A673 (cell line): ENCODE measurements around the gene MDH1B. TPM values are rescaled to one million over a fixed set of nuclear protein-coding genes. Genes with fewer than 3 reads are reported as not detected.

ENCODE experiments used
- BruUV-seq: library from RNA; stranded (reverse); fragments of 400-500 nt; replicated peaks from 2 replicates; lab custom pipeline; 2021; lab: Mats Ljungman, UMichigan
- CTCF ChIA-PET: fragments of 300-600 bp; sonication (Branson Sonifier 250); formaldehyde crosslinking; loops from one replicate; lab custom pipeline; 2022; ENCODE audit warnings: antibody characterized with exemption; lab: Charles Lee
- POLR2A ChIA-PET: fragments of 300-600 bp; sonication (Branson Sonifier 250); formaldehyde crosslinking; loops from one replicate; lab custom pipeline; 2022; ENCODE audit warnings: antibody characterized with exemption; ENCODE audit not compliant: low non-redundant PET; lab: Charles Lee
- DNase-seq: peaks from one replicate; pipeline ENCODE4 v3.0.0-alpha.2; 2015; ENCODE audit warnings: low spot score
- H3K27ac ChIP-seq: fragments of 200-600 bp; sonication (generic); 2 replicates; pipeline ENCODE4 v1.5.1; 2016; ENCODE audit warnings: mixed run types, low read depth, mild to moderate bottlenecking, mixed read lengths, antibody characterized with exemption, low read length; ENCODE audit not compliant: poor library complexity, severe bottlenecking
- H3K27me3 ChIP-seq: fragments of 200-600 bp; sonication (generic); replicated peaks from 2 replicates; pipeline ENCODE4 v1.6.1; 2017; ENCODE audit warnings: mixed run types, low read depth, mild to moderate bottlenecking, mixed read lengths, antibody characterized with exemption, low read length; ENCODE audit not compliant: insufficient read depth, poor library complexity
- H3K36me3 ChIP-seq: fragments of 200-600 bp; sonication (generic); 2 replicates; pipeline ENCODE4 v1.6.1; 2016; ENCODE audit warnings: mixed run types, mild to moderate bottlenecking, mixed read lengths, antibody characterized with exemption, low read length; ENCODE audit not compliant: insufficient read depth, poor library complexity, severe bottlenecking
- H3K4me1 ChIP-seq: fragments of 200-600 bp; sonication (generic); 2 replicates; pipeline ENCODE4 v1.6.1; 2017; ENCODE audit warnings: mixed run types, mild to moderate bottlenecking, mixed read lengths, antibody characterized with exemption, low read length; ENCODE audit not compliant: insufficient read depth, poor library complexity, severe bottlenecking
- H3K4me3 ChIP-seq: fragments of 200-600 bp; sonication (generic); 2 replicates; pipeline ENCODE4 v1.5.1; 2016; ENCODE audit warnings: low read depth, mixed run types, mild to moderate bottlenecking, mixed read lengths, low read length; ENCODE audit not compliant: poor library complexity, severe bottlenecking
- H3K9me3 ChIP-seq: fragments of 200-600 bp; sonication (generic); 2 replicates; pipeline ENCODE4 v1.6.1; 2016; ENCODE audit warnings: mixed run types, low read depth, mild to moderate bottlenecking, mixed read lengths, antibody characterized with exemption, low read length; ENCODE audit not compliant: poor library complexity, severe bottlenecking
- EZH2 ChIP-seq: fragments of 200-600 bp; sonication (generic); IDR thresholded peaks from 2 replicates; pipeline ENCODE4 v1.6.1; 2017; ENCODE audit warnings: borderline replicate concordance, low read depth, mild to moderate bottlenecking, mixed read lengths, antibody characterized with exemption, low read length; ENCODE audit not compliant: poor library complexity, severe bottlenecking
- intact Hi-C: fragments of 100-400 bp; cut with micrococcal nuclease; formaldehyde crosslinking; loops from one replicate; pipeline ENCODE4 v1.10.0; 2022; ENCODE audit not compliant: unreplicated experiment
- total RNA-seq: library from RNA; stranded (reverse); gene quantifications from 2 replicates; pipeline ENCODE4 v1.2.3, GENCODE V29; 2021
- TF ChIP-seq, protein P1 (sequence below): fragments of 300-800, 200-600 bp; sonication (generic); conservative IDR thresholded peaks from 2 replicates; pipeline ENCODE4 v1.5.1; 2017; ENCODE audit warnings: low read depth, mild to moderate bottlenecking, antibody characterized with exemption, low read length, moderate library complexity, mixed read lengths

The MDH1B gene
- total RNA-seq, 1 experiment from 2014 or later = 0.86 TPM

GRCh38 chr2:206790311-206790935, 25.3 kb upstream of the MDH1B start:
- ChIA-PET CTCF (no interaction called here), POLR2A (no interaction called here)
- no peak for DNase-seq
- Histone ChIP-seq H3K9me3 (no peaks in the 10 kb centered on the region), H3K4me1 (no peaks in the 10 kb centered on the region), H3K27me3 (no peaks in the 10 kb centered on the region), H3K27ac (no peak overlapping the region), H3K4me3 (no peak overlapping the region), H3K36me3 (peaks cover 52% of the 10 kb centered on the region)
- TF ChIP-seq EZH2 = no peak
- TF ChIP-seq, protein P1, sequence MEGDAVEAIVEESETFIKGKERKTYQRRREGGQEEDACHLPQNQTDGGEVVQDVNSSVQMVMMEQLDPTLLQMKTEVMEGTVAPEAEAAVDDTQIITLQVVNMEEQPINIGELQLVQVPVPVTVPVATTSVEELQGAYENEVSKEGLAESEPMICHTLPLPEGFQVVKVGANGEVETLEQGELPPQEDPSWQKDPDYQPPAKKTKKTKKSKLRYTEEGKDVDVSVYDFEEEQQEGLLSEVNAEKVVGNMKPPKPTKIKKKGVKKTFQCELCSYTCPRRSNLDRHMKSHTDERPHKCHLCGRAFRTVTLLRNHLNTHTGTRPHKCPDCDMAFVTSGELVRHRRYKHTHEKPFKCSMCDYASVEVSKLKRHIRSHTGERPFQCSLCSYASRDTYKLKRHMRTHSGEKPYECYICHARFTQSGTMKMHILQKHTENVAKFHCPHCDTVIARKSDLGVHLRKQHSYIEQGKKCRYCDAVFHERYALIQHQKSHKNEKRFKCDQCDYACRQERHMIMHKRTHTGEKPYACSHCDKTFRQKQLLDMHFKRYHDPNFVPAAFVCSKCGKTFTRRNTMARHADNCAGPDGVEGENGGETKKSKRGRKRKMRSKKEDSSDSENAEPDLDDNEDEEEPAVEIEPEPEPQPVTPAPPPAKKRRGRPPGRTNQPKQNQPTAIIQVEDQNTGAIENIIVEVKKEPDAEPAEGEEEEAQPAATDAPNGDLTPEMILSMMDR = no peak
- intact Hi-C loops = no loop called here
- BruUV-seq = no TSS peak

GRCh38 chr2:206784559-206785353, 19.6 kb upstream of the MDH1B start:
- no peak for DNase-seq
- ChIA-PET POLR2A (interaction anchor here (0.6 kb wide), 1 partner anchor 1064 kb away, joined by 3 read pairs; no protein-coding TSS in a partner anchor), CTCF (no interaction called here)
- no TSS peak for BruUV-seq
- Histone ChIP-seq H3K4me3 (no peak overlapping the region), H3K9me3 (peaks cover 3% of the 10 kb centered on the region), H3K27ac (no peak overlapping the region), H3K36me3 (peaks cover 52% of the 10 kb centered on the region), H3K27me3 (no peaks in the 10 kb centered on the region), H3K4me1 (no peaks in the 10 kb centered on the region)
- intact Hi-C loops = loop anchor here (10.0 kb wide), 1 partner anchor 390 kb away; no protein-coding TSS in a partner anchor
- TF ChIP-seq, protein P1 = no peak
- no peak for TF ChIP-seq EZH2

GRCh38 chr2:206783718-206784117, 18.6 kb upstream of the MDH1B start:
- no TSS peak for BruUV-seq
- ChIA-PET CTCF (interaction anchor here (0.6 kb wide), 1 partner anchor 841 kb away, joined by 4 read pairs; the partner anchor contains the start of gene METTL21A), POLR2A (no interaction called here)
- Histone ChIP-seq H3K27ac (no peak overlapping the region), H3K9me3 (peaks cover 3% of the 10 kb centered on the region), H3K36me3 (peaks cover 51% of the 10 kb centered on the region), H3K27me3 (no peaks in the 10 kb centered on the region), H3K4me1 (no peaks in the 10 kb centered on the region), H3K4me3 (no peak overlapping the region)
- peak; percentile 13 for DNase-seq
- TF ChIP-seq, protein P1 = peak; percentile 45
- TF ChIP-seq EZH2 = no peak
- intact Hi-C loops = loop anchor here (2.0 to 10.0 kb wide), 2 partner anchors 91 to 389 kb away; no protein-coding TSS in a partner anchor
